ENCODE data around the gene ZC3H18. TPM values are rescaled to one million over a fixed set of nuclear protein-coding genes. Genes with fewer than 3 reads are reported as not detected.
A peak's percentile ranks its signal among the peaks of the same experiment; 100 is the strongest.

Gene ZC3H18
- total RNA-seq, 1 donor from 2014 or later: 44.5 TPM

- DNase-seq: no peak
- H3K36me3 ChIP-seq: peaks cover 50% of the 10 kb centered on the region
Measured at GRCh38 chr16:88631920-88632586, 61.9 kb downstream of the ZC3H18 start.

GRCh38 chr16:88632587-88632930 is 62.4 kb downstream of the ZC3H18 start:
- intact Hi-C loops (cut with DNase I): no loop called here
- H3K4me1 ChIP-seq: peaks cover 15% of the 10 kb centered on the region
- ATAC-seq (no peak), DNase-seq (no peak)
- H3K4me3 ChIP-seq: no peak overlapping the region
- H3K27me3 ChIP-seq: no peaks in the 10 kb centered on the region
- peaks cover 45% of the 10 kb centered on the region for H3K36me3 ChIP-seq
- no peak overlapping the region for H3K27ac ChIP-seq
- TF ChIP-seq CTCF (IDR thresholded peaks at IDR 0.05): no peak
- no peaks in the 10 kb centered on the region for H3K9me3 ChIP-seq

More at GRCh38 chr16:88631920-88632586, 61.9 kb downstream of the ZC3H18 start:
- Histone ChIP-seq H3K27me3 (no peaks in the 10 kb centered on the region), H3K4me3 (no peak overlapping the region), H3K9me3 (no peaks in the 10 kb centered on the region), H3K4me1 (peaks cover 15% of the 10 kb centered on the region), H3K27ac (no peak overlapping the region)
- ATAC-seq: no peak
- TF ChIP-seq CTCF (IDR thresholded peaks at IDR 0.05): no peak
- intact Hi-C loops (cut with DNase I): no loop called here

GRCh38 chr16:88633684-88634140 is 63.5 kb downstream of the ZC3H18 start:
- H3K4me3 ChIP-seq: peak overlapping the region; percentile 55
- peaks cover 11% of the 10 kb centered on the region for H3K27me3 ChIP-seq
- H3K36me3 ChIP-seq: peaks cover 34% of the 10 kb centered on the region
- H3K4me1 ChIP-seq: peaks cover 15% of the 10 kb centered on the region
- no peak overlapping the region for H3K27ac ChIP-seq
- intact Hi-C loops (cut with DNase I): no loop called here
- H3K9me3 ChIP-seq: no peaks in the 10 kb centered on the region
- peak; percentile 35 for TF ChIP-seq CTCF (IDR thresholded peaks at IDR 0.05)
- DNase-seq (peak; percentile 80), ATAC-seq (peak; percentile 53)

GRCh38 chr16:88634141-88634993 is 64.2 kb downstream of the ZC3H18 start:
- Histone ChIP-seq H3K27me3 (peaks cover 17% of the 10 kb centered on the region), H3K4me1 (peaks cover 15% of the 10 kb centered on the region), H3K27ac (peak overlapping the region; percentile 70), H3K36me3 (peaks cover 31% of the 10 kb centered on the region), H3K4me3 (peak overlapping the region; percentile 55), H3K9me3 (no peaks in the 10 kb centered on the region)
- ATAC-seq: peak; percentile 74
- DNase-seq: peak; percentile 89
- intact Hi-C loops (cut with DNase I): no loop called here
- TF ChIP-seq CTCF (IDR thresholded peaks at IDR 0.05): no peak

GRCh38 chr16:88634994-88635670 is 64.9 kb downstream of the ZC3H18 start:
- Histone ChIP-seq H3K4me3 (peak overlapping the region; percentile 55), H3K36me3 (peaks cover 24% of the 10 kb centered on the region), H3K4me1 (peaks cover 15% of the 10 kb centered on the region), H3K27me3 (peaks cover 24% of the 10 kb centered on the region), H3K9me3 (no peaks in the 10 kb centered on the region), H3K27ac (peak overlapping the region; percentile 70)
- TF ChIP-seq CTCF (IDR thresholded peaks at IDR 0.05): no peak
- ATAC-seq (no peak), DNase-seq (no peak)
- intact Hi-C loops (cut with DNase I): no loop called here

All from upper lobe of right lung (tissue), 1 donor.